Measurements from ENCODE around the gene THSD7B.

THSD7B gene

GRCh38 chr2:137654046-137654445, 888.7 kb downstream of the THSD7B start:
- no peak for TF ChIP-seq CTCF (IDR thresholded peaks at IDR 0.05)

GRCh38 chr2:137655814-137656213, 890.5 kb downstream of the THSD7B start:
- no peak for TF ChIP-seq CTCF (IDR thresholded peaks at IDR 0.05)

- TF ChIP-seq CTCF (IDR thresholded peaks at IDR 0.05), result no peak
These were observed 893.1 kb downstream of the THSD7B start for GRCh38 chr2:137658433-137658832.

- TF ChIP-seq CTCF (IDR thresholded peaks at IDR 0.05), result peak; percentile 59
These were observed 894.3 kb downstream of the THSD7B start for GRCh38 chr2:137659616-137660015.

GRCh38 chr2:137670111-137670510, 904.8 kb downstream of the THSD7B start:
- no peak for TF ChIP-seq CTCF (IDR thresholded peaks at IDR 0.05)

GRCh38 chr2:137672989-137673552, 907.7 kb downstream of the THSD7B start:
- TF ChIP-seq CTCF (IDR thresholded peaks at IDR 0.05), result no peak

GRCh38 chr2:137674991-137675390, 909.6 kb downstream of the THSD7B start:
- no peak for TF ChIP-seq CTCF (IDR thresholded peaks at IDR 0.05)
